ENCODE data around the gene TBC1D1.
"Not testable (repeated sequence)": the region's sequence is repeated elsewhere in the genome, so short reads cannot be mapped to it uniquely, and the experiment has no call there.

TBC1D1 gene

DNA sequence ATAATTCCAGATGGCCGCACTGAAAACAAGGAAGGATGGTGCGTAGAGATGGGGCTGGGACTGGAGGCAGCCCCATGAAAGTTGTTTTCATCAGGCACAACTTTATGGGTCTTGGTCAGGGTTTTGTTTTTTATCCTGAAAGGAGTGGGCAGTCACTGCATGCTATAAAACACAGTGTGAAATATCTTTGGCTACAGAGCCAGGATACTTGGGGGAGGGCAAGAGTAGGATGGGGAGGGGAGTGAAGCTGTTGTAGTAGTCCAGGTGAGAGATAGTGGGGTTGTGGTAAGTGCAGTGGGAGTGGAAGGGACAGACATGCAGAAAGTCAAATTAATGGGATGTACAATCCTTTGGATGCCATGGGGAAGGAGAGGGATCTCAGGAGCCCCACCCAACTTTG lies 125.8 kb downstream of the TBC1D1 start:
- no peak for DNase-seq

DNA sequence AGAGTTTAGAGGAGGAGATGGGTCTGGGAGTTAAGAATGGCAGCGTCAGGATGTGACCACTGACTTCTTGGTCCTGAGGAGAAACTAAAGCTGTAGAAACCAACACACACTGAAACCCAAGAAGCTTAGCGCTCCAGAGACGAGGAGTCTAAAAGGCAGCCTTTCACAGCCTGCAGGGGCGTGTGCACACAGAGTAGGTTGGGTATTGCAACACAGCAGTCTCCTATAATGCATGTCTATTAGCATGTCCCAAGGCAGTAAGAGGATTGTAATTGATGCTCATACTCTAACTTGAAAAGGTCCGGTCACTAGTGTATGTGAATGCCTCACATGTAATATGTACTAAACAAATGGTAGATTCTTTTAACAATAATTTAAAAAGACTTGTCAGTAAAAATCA lies 126.7 kb downstream of the TBC1D1 start:
- no peak for DNase-seq

DNA sequence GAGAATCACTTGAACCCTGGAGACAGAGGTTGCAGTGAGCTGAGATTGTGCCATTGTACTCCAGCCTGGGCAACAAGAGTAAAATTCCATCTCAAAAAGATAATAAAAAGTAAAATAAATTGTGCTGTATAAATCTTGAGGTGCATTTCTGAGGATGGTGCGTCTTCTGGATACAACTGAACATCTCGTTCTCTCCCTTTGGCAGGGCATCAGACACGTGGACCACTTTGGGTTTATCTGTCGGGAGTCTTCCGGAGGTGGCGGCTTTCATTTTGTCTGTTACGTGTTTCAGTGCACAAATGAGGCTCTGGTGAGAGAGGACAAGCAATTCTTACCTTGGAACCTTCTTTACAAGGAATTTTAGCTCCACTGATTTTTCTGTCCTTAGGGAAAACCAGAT lies 129.5 kb downstream of the TBC1D1 start:
- DNase-seq: no peak

DNA sequence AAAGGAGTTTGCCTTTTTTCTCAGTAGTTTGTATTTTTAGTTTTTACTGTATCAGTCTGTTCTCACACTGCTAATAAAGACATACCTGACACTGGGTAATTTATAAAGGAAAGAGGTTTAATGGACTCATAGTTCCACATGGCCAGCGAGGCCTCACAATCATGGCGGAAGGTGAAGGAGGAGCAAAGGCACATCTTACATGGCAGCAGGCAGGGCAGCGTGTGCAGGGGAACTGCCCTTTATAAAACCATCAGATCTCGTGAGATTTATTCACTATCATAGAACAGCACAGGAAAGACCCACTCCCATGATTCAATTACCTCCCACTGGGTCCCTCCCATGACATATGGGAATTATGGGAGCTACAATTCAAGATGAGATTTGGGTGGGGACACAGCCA lies 130.1 kb downstream of the TBC1D1 start:
- DNase-seq: not testable (repeated sequence)

DNA sequence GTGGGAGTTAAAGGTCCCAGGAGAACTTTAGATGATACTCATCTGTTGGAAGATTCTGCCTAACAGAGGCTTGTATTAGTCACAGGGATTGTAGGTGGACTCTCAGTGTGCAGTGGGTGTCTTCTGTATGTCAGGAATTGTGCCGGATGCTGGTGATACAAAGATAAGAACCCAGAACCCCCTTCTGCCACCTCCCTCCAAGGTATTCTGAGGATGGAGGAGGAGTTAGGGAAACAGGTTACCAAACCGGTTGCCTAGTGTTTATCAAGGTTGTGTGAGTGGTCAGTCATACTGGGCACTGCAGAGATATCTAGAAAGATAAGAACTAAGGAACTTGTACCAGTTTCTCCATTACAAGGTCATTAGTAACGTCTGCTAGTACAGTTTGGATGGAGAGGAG lies 130.9 kb downstream of the TBC1D1 start:
- no peak for DNase-seq

DNA sequence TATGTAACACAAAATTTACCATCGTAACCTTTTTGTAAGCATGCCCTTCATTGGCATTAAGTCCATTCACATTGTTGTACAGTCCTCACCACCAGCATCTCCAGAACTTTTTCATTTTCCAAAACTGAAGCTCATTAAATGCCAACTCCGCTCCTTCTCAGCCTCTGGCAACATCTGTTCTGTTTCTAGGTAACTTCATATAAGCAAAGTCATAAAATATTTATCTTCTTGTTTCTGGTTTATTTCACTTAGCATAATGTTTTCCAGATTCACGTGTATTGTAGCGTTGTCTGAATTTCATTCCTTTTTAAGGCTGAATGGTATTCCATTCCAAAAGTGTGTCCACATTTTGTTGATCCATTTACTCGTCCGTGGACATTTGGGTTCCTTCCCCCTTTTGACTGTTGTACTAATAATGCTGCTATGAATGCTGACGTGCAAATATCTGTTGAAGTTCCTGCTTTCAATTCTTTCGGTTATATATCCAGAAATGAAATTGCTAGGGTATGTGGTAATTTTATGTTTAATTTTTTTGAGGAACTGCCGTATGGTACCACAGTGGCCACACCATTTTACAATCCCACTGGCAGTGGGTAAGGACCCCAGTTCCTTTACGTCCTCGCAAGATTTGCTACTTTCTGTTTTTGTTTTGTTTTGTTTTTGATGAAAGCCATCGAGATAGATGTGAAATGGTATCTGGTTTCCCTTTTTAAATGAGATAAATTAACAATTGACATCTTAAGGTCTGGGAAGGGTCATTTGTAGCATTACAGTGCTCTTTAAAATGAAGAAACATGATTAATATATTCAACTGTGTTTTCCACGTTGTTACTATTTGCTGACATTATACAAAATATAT lies 132.7 kb downstream of the TBC1D1 start:
- DNase-seq: no peak

DNA sequence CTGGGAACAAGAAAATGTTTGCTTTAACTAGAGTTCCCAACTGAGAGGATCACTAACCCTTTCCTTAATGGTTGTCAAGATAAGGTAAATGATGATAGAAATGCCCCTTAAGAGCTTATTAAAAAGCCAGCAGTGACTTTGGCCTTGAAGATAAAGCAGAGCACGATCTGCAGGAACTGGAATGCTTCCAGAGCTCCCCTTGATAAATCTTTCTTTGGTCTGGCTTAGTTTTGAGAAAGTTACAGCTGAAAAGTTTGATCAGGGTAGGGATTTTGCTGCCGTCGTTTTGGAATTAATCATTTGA lies 133.3 kb downstream of the TBC1D1 start:
- DNase-seq: no peak

DNA sequence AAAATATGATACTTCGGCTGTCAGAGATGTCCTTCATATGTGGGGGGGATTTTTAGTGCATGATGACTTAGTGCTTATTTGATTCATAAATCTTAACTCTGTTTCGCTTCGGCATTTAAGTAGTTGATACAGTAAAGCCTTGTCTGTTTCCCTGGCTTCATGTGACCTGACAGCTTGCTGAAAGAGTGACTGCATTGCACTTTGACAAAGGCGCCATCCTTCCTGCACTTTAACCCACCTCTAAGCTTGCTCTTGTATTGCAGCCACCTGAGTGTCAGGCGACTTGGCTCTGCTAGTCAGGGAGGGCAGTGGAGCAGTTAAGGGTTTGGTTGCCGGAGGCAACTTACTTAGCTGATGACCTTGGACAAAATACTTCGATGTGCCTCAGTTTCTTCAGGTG lies 134.8 kb downstream of the TBC1D1 start:
- DNase-seq: no peak

DNA sequence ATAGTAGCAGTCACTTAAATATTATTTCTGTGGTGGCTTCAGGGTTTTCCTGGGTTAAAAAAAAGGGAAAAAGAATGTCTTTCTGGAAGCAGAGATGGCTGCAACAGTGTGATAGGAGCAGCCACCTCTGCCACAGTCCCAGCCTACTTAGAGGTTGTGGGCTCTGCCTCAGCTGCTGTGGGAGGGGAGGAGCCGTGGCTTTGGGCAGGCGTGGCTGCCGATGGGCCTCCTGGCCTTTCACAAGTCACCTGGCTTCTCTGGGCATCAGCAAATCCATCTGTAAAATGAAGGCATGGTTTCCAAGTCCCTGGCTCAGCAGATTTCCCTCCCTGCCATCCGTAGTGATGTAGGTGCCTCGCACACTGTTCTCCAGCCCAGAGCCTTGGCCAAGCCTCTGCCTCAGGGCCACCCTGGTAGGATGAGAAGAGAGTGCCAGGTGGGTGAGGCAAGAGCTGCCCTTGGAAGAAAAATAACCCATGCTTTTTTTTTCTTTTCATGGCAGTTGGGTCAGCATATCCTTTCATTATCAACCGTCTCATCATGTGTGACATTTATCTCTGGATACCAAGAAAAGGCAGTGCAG lies 135.4 kb downstream of the TBC1D1 start:
- no peak for DNase-seq

DNA sequence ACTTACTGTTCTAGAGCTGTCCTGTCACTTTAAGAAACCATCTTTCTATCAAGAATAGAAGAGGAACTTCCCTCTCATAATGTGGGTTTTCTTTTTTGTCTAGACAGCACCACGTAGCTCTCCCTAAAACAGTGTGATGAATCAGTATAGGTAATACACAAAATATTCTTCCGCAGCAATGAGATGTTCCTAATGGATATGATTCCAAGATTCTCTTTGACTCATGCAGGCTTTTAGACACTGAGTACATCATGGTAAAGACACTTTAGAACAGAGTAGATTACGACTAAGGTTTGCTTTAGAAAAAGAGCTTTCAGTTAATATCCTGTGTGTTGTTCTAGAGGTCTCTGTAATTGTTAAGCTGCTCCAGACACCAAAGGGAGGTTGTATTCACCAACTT lies 139.1 kb downstream of the TBC1D1 start:
- DNase-seq: peak; percentile 63

DNA sequence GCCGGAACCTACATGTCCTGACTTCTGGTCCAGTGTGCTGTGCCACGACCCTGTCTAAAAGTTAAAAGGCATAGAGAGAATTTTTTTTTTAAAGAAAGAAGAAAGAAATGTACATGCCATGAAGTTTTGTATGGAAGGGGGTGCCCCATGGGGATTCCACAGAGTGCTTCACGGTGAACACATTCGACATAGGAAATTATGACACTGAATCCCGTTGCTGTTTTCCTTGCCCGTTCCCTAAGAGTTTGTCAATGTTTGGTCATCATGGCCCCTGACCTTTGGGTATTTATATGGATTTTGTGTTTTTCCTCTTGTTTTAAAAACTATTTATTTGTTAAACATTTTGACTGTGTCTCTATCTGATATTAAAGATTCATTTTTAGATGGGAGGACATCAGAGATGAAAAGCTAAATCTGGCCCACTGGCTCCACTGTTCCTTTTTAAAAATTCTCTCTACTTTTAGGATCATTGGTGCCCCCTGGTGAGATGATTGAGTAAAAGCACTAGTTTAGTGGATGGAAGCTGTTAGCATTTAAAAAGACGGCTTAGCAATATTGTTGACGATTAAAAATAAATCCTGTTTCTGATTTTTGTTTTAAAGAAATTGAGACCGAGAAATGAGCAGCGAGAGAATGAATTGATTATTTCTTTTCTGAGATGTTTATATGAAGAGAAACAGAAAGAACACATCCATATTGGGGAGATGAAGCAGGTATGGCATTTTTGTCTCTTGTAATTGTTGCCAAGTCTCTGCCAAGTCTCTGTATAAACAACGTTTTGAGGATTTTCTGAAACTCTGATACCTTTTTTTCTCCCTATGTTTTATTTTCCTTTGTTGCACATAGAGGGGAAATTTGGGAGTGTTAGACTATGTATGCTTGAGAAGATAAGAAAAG lies 144.3 kb downstream of the TBC1D1 start:
- DNase-seq: peak; percentile 61

DNA sequence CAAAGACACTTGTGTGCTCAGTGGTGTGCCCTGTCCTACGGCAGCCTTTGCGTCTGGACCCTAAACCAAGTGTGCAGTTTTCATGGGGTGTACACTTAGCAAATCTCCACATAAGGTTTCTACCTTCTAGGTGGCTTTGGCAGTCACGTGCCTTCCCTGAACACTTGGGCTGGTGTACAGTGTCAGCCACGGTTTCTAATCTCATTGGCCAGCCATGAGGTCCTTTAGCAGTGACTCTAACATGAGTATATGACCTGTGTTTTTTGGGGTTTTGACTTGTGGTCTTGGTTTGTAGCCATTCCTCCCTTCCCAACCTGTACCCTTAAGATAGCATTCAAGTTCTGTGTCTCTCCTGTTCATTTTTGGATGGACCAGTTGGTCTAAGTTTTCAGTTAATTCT lies 145.7 kb downstream of the TBC1D1 start:
- no peak for DNase-seq

DNA sequence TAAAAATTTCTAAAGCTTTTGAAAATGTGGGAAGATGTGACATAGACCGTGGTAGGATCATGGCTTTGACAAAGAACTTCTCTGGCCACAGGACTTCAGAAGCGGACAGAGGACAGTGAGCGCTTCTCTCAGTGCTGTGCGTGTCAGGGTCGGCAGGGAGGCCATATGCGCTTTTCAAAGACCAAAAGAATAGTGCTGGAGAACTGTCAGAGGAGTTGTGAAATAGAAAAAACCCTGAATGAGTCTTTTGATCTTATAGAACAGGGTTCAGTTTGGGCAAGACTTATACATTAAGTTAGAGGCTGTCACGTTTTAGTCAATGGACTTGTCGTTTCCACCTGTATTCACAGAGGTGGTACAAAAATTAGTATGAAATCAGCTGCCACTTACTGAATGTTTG lies 146.7 kb downstream of the TBC1D1 start:
- DNase-seq: no peak

DNA sequence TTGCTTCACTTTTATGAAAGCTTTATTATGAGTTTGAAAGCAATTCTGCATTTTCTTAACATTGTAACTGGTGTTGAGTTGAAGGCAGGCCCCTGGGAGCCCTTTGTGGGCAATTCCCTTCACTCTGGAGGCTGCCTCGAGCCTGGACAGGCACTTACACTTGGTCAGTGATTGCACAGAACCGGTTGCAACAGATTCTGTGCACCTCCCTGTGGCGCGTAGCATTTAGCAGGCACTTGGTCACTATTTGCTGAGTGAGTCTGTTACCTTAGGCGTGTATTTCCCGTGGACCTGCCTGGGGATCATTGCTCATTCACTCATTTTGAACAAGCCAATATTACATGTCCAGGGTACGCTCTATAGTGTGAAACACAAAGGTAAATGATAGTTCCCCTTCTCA lies 149.7 kb downstream of the TBC1D1 start:
- no peak for DNase-seq

DNA sequence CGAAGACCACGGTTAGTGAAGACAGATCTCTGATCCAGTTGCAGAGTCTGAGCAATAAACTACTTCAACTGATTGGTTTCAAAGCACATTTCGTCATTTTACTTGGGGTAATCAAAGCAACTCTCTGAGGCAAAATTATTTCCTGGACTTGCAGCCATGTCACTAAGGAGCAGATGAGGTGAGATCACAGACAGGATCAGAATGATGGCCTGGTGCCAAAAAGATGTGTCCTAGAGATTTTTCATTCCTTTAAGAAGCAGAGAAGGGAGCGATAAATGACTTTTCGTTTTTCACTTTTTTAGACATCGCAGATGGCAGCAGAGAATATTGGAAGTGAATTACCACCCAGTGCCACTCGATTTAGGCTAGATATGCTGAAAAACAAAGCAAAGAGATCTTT lies 153.2 kb downstream of the TBC1D1 start:
- no peak for DNase-seq

DNA sequence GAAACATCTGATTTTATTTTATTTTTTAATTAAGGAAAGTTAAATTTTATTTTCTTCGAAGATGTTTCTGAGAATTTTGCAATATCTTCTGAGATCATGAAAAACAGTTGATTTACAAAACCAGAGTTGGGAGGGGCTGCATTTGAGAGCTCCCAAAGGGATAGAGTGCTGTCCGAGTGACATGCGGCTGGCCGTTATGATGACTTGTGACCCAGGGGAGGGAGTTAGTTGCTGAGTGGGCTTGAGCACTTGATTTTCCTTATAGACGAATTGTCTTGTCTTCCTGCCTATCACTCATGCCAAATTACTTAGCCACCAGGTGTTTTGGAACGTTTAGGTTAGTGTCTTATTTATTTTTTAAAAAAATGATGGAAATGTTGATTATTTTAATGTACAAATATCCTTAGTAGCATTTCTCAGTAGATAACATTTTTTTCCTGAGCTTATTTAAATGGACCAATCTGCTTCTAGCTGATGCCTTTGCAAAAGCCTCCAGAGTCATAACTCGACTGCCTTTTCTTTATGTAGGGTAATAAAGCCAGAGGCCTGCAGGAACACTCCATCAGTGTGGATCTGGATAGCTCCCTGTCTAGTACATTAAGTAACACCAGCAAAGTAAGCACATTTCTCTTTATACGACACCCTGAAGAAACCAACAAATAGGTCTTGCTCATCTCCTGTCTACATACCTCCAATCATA lies 154.6 kb downstream of the TBC1D1 start:
- no peak for DNase-seq

DNA sequence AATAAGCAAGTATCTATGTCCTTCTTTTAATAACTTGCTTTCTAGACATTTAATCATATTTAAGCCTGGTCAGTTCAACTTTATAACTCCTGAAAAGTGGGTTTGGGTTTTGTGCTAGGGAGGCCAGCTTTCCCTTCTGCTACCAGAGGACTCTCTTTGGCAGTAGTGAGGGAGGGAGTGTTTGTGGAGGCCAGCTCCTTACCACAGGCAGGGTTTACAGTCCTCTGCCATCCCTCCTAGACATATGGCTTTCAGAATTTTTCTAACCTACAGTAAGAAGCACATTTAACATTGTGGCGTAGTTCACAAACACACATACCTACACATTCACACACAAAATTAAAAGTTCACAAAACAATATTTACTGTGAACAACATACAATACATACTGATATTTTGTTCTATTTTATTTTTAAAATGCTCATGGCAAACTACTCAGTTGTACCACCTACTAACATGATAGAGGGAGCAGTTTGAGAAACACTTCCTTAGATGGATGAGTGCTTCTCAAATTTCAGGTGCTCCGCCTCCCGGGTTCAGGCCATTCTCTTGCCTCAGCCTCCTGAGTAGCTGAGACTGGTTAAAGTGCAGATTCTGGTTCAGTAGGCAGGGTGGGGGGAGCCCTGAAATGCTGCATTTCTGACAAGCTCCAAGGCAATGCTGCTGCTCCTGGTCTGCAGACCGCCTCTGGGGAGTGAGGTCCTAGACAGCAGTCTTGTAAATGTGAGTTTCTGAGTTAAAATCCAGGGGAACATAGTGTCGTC lies 156.0 kb downstream of the TBC1D1 start:
- peak; percentile 39 for DNase-seq

DNA sequence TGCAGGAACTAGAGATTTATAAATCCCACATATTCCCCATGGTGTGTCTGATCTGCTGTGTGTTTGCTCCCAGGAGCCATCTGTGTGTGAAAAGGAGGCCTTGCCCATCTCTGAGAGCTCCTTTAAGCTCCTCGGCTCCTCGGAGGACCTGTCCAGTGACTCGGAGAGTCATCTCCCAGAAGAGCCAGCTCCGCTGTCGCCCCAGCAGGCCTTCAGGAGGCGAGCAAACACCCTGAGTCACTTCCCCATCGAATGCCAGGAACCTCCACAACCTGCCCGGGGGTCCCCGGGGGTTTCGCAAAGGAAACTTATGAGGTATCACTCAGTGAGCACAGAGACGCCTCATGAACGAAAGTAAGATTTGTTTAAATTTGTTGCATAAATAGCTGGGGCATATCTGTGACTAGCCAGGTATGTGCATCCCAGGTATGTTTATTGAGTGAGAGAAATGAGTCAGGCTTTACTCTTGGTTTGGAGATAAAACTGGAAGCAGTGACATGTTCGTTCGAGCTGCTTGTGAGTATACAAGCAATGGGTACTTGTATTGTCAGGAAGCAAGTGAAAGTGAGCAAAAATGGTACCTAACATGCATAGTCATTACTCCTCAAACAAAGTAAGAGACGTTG lies 158.8 kb downstream of the TBC1D1 start:
- DNase-seq: no peak

DNA sequence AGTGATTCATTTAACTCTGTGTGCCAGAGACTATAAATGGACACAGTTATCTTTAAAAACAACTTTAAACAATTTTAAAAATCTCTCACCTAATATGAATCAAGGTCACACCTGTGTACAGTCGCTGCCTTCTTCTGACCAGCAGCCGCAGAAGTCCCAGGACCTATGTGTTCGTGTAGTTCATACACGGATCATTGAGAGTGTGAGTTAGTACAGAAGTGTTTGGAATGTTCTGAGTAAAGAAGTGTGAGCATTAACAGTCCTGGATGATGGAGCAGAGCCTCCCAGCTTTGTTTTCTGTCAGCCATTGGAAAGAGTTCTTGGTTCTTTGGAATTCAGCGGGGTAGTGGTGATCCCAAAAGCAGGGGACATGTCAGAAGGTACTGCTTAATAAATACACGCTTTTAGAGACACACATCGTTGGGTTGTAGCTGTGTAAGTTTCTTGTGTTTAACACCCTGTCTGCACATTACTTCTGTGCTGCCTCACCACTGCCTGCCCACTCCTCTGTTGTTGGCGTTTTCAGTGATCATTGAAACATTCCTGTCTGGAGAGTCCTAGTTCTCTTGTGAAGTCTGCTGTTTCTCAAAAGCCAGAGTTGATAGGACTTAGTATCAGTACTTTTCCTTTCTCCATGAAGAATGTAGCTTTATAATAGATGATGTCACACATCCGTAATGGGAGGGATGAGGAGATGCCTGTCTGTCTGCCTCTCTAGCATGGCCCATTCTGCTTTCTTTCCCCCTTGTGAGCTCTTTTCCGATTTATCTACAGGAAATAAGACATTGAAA lies 159.9 kb downstream of the TBC1D1 start:
- DNase-seq: no peak

DNA sequence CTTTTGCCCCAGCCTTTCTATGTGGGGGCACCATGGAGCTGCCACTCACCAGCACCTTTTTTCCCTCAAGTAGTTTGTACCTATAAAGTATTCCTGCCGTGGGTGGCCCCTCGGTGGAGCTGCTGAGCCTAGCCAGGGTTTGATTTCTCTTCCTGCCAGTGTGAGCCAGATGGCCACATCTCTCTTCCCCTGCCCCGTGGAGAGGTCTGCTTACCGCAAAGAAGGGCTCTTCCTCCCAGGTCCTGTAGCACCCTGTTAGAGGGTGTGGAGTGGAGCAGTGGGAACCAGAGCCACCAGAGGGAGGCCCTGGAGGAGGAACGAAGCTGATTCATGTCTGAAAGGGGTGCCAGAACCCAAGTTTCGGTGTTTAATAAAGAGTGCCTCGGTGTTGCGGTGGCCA lies 164.7 kb downstream of the TBC1D1 start:
- no peak for DNase-seq

DNA sequence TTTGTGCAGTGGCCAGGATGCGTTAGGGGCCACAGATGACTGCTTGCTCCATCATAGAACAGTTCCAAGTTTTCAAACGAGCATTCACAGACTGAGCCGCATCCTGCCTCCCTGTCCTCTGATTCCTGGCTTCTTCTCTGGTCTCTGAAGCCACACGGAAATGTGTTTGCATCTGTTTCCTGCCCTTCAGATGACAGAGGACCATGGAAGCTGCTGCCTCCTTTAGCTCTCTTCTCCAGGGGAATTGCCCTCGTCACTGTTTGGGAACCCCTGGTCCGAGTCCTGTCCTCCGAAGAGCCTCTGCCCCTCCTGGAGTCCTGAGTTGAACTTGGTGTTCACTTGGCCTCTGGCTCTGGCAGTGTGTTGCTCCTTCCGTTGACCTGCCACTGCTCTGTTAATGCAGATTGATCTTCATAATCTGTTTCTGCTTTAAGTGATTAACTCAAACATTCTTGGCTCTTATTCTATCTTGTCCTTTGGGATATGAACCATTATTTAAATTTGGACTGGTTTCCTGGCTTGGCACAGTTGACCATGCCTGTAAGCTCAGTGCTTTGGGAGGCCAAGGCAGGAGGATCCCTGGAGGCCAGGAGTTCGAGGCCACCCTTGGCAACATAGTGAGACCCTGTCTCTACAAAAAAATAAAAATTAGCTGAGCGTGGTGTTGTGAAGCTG lies 165.3 kb downstream of the TBC1D1 start:
- DNase-seq: no peak

Data from fibroblast of skin of right quadriceps (primary cell).